K562 treated with DMSO at 1 percent for 48 hours (cell line): ENCODE results near the gene SOX15. TPM values are rescaled to one million over a fixed set of nuclear protein-coding genes. Genes with fewer than 3 reads are reported as not detected.

Experiments used
- total RNA-seq: library from RNA; unstranded; fragments of 300-600 nt; gene quantifications from 2 replicates; pipeline ENCODE4 v1.2.3, GENCODE V29; 2022; ENCODE audit warnings: low replicate concordance; ENCODE audit errors: extremely low read depth

SOX15 gene
- total RNA-seq: not detected in 2 replicates

GRCh38 chr17:7589891-7590691 lies at the start of gene SOX15:
Gene SOX15 (minus strand): TSS chr17:7590094. CDS start chr17:7589676, 418 bp downstream.

GRCh38 chr17:7629939-7630571 lies 40.2 kb upstream of the SOX15 start, which contains the start of gene SHBG:
Gene SHBG (plus strand): TSS chr17:7630135. CDS start chr17:7630173, 38 bp downstream.

GRCh38 chr17:7627250-7628121 lies 37.6 kb upstream of the SOX15 start, which contains the start of gene SAT2:
Gene SAT2 (minus strand): TSS chr17:7627821. CDS start chr17:7627635, 186 bp downstream.

GRCh38 chr17:7614425-7615264 lies 24.8 kb upstream of the SOX15 start, which contains the start of gene FXR2:
Gene FXR2 (minus strand): TSS chr17:7614897. CDS start chr17:7614532, 365 bp downstream.

GRCh38 chr17:7583253-7584109 lies 6.4 kb downstream of the SOX15 start, which contains the start of gene MPDU1:
Gene MPDU1 (plus strand): TSS chr17:7583852. CDS start chr17:7583863, 11 bp downstream.

GRCh38 chr17:7579001-7579833 lies 10.7 kb downstream of the SOX15 start, which contains the start of gene CD68:
Gene CD68 (plus strand): TSS chr17:7579638. CDS start chr17:7579678, 40 bp downstream.

GRCh38 chr17:7561589-7562207 lies 28.2 kb downstream of the SOX15 start, which contains the start of gene SENP3:
Gene SENP3 (plus strand): TSS chr17:7561919. CDS start chr17:7563077, 1,158 bp downstream.

GRCh38 chr17:7558544-7559319 lies 31.2 kb downstream of the SOX15 start, which contains the start of gene TNFSF13:
Gene TNFSF13 (plus strand): TSS chr17:7558750. CDS start chr17:7559040, 290 bp downstream.

GRCh38 chr17:7548585-7549400 lies 41.1 kb downstream of the SOX15 start, which contains the start of gene TNFSF12:
Gene TNFSF12 (plus strand): TSS chr17:7549058. CDS start chr17:7549154, 96 bp downstream.

Other genes starting within 250 kb of the SOX15 start
- not detected in 2 replicates for gene KCTD11, start 237.9 kb downstream of the SOX15 start, total RNA-seq
- gene TMEM95, start 234.9 kb downstream of the SOX15 start, total RNA-seq: not detected in 2 replicates
- not detected in 2 replicates for gene TNK1, start 209.0 kb downstream of the SOX15 start, total RNA-seq
- gene PLSCR3, start 195.6 kb downstream of the SOX15 start, total RNA-seq: not detected in 2 replicates
- not detected in 2 replicates for gene TMEM256, start 186.0 kb downstream of the SOX15 start, total RNA-seq
- gene NLGN2, start 182.2 kb downstream of the SOX15 start, total RNA-seq: not detected in 2 replicates
- not detected in 2 replicates for gene SPEM1, start 169.8 kb downstream of the SOX15 start, total RNA-seq
- gene SPEM2, start 164.5 kb downstream of the SOX15 start, total RNA-seq: not detected in 2 replicates
- not detected in 2 replicates for gene SPEM3, start 161.2 kb downstream of the SOX15 start, total RNA-seq
- gene TMEM102, start 154.7 kb downstream of the SOX15 start, total RNA-seq: not detected in 2 replicates
- gene FGF11, start 150.6 kb downstream of the SOX15 start, total RNA-seq: not detected in 2 replicates
- gene CHRNB1, start 145.0 kb downstream of the SOX15 start, total RNA-seq: not detected in 2 replicates
- not detected in 2 replicates for gene ZBTB4, start 110.5 kb downstream of the SOX15 start, total RNA-seq
- not detected in 2 replicates for gene SLC35G6, start 108.6 kb downstream of the SOX15 start, total RNA-seq
- 83.6 TPM in 1 of 2 replicates, not detected in the other for gene POLR2A, start 105.7 kb downstream of the SOX15 start, total RNA-seq
- gene TNFSF12, start 41.0 kb downstream of the SOX15 start, total RNA-seq: not detected in 2 replicates
- not detected in 2 replicates for gene TNFSF13, start 31.3 kb downstream of the SOX15 start, total RNA-seq
- not detected in 2 replicates for gene SENP3, start 28.2 kb downstream of the SOX15 start, total RNA-seq
- not detected in 2 replicates for gene CD68, start 10.5 kb downstream of the SOX15 start, total RNA-seq
- not detected in 2 replicates for gene MPDU1, start 6.2 kb downstream of the SOX15 start, total RNA-seq
- not detected in 2 replicates for gene FXR2, start 24.8 kb upstream of the SOX15 start, total RNA-seq
- gene SAT2, start 37.7 kb upstream of the SOX15 start, total RNA-seq: not detected in 2 replicates
- gene SHBG, start 40.0 kb upstream of the SOX15 start, total RNA-seq: not detected in 2 replicates
- not detected in 2 replicates for gene ATP1B2, start 60.8 kb upstream of the SOX15 start, total RNA-seq
- gene TP53, start 97.4 kb upstream of the SOX15 start, total RNA-seq: not detected in 2 replicates
- not detected in 2 replicates for gene WRAP53, start 98.4 kb upstream of the SOX15 start, total RNA-seq
- gene EFNB3, start 115.1 kb upstream of the SOX15 start, total RNA-seq: not detected in 2 replicates
- gene DNAH2, start 127.7 kb upstream of the SOX15 start, total RNA-seq: not detected in 2 replicates
- not detected in 2 replicates for gene KDM6B, start 244.1 kb upstream of the SOX15 start, total RNA-seq